Vagina (tissue), 2 donors: ENCODE measurements around the gene TTL. TPM values are rescaled to one million over a fixed set of nuclear protein-coding genes. Genes with fewer than 3 reads are reported as not detected.
A peak's percentile ranks its signal among the peaks of the same experiment; 100 is the strongest.
"Not testable (repeated sequence)": the region's sequence is repeated elsewhere in the genome, so short reads cannot be mapped to it uniquely, and the experiment has no call there.

Experiments
- DNase-seq, 2 donors: peaks; one replicate each; pipeline ENCODE4 v3.0.0-alpha.2; 2017; ENCODE audit errors: extremely low spot score in 2 of 2
- H3K27ac ChIP-seq: fragments of 200-600 bp; sonication (generic); one replicate; pipeline ENCODE4 v1.5.1; 2019
- H3K27me3 ChIP-seq: fragments of 200-600 bp; sonication (generic); one replicate; pipeline ENCODE4 v1.5.1; 2019
- H3K36me3 ChIP-seq, 2 donors: fragments of 200-600 bp; sonication (generic); one replicate each; pipeline ENCODE4 v1.5.1; 2017 to 2019
- H3K4me1 ChIP-seq: fragments of 200-600 bp; sonication (generic); one replicate; pipeline ENCODE4 v1.5.1; 2019
- H3K4me3 ChIP-seq, 2 donors: fragments of 200-600 bp; sonication (generic); 1 replicate in 1 of 2; 2 replicates in 1 of 2; pipeline ENCODE4 v1.5.1; 2016 to 2019
- H3K9me3 ChIP-seq: fragments of 200-600 bp; sonication (generic); one replicate; pipeline ENCODE4 v1.5.1; 2019
- CTCF ChIP-seq, 3 experiments: fragments of 450-650 bp in 2 of 3; fragments of 200-600 bp in 1 of 3; sonication (generic) in 1 of 3; IDR thresholded peaks; one replicate each; pipeline ENCODE4 v1.5.1; 2017 to 2019; ENCODE audit warnings: antibody characterized with exemption in 3 of 3, mild to moderate bottlenecking in 2 of 3, moderate library complexity in 2 of 3
- POLR2A ChIP-seq, 2 donors: fragments of 450-650 bp; IDR thresholded peaks; one replicate each; pipeline ENCODE4 v1.6.1; 2017; ENCODE audit warnings: antibody characterized with exemption in 2 of 2, mild to moderate bottlenecking in 2 of 2, moderate library complexity in 2 of 2
- POLR2AphosphoS5 ChIP-seq, 2 donors: sonication (generic); formaldehyde crosslinking; IDR thresholded peaks; one replicate each; pipeline ENCODE4 v1.9.0; 2017; ENCODE audit warnings: antibody characterized with exemption in 2 of 2, mild to moderate bottlenecking in 2 of 2, low read depth in 1 of 2; ENCODE audit not compliant: insufficient read depth in 1 of 2
- intact Hi-C: fragments of 100-400 bp; cut with DNase I; formaldehyde crosslinking; loops from one replicate; pipeline ENCODE4 v1.15.1; 2023
- total RNA-seq: library from RNA; depleted of rRNA; stranded (reverse); fragments of >200 nt; gene quantifications from one replicate; pipeline ENCODE4 v1.2.3, GENCODE V29; 2016

The TTL gene
- total RNA-seq = 11.0 TPM

DNA sequence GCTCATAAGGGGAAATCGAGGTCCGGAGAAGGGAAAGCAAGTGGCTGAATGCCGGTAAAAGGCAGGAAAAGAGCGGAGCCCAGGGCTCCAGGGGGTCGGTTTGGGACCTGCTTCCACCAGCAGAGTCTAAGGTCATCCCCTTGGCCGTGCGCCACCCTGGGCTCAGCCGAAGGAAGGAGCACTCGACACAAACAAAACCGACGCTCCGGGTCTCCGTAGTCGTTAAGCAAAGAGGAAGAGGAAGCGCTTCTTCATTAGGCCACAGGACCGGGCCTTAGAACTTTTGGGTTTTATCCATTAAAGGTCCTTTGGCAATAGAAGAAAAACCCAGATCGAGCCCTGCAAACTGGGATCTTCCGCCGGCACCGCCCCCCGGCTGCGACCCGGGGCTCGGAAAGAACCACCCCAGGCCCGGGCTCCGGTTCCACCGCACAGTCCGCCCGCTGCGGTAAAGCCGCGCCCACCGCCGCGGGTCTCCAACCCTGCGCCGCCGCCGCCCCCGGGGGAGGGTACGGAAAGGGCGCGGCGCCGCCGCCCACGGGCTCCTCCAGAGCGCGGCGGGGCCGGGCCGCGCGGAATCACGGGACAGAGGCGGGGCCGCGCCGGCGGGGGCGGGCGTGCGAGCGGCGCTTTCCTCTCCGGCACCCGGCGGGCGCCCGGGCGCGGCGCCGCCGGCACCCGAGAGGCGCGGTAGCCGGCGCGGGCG is at the start of gene TTL:
TSS of gene TTL (plus strand) at position 629 of the 706 bp plus-strand sequence. CDS start 189 bp downstream, outside the sequence.
- TF ChIP-seq POLR2A (IDR thresholded peaks at IDR 0.05) (peak in 1 of 2 donors; percentile 16), CTCF (IDR thresholded peaks at IDR 0.05) (no peak)
- Histone ChIP-seq H3K4me3 (peak within 1 kb of the TSS; percentile 73 to 75), H3K27me3 (no peaks in the 10 kb centered on the region), H3K9me3 (no peaks in the 10 kb centered on the region), H3K27ac (peak within 1 kb of the TSS; percentile 79), H3K4me1 (peaks cover 18% of the 10 kb centered on the region), H3K36me3 (no peaks in the 10 kb centered on the region)
- DNase-seq = no peak
- intact Hi-C loops = loop anchor here (10.0 kb wide), 1 partner anchor 103 kb away; the partner anchor contains the start of gene CHCHD5

GRCh38 chr2:112432390-112432734 is 49.6 kb upstream of the TTL start:
- Histone ChIP-seq H3K4me3 (peak overlapping the region; percentile 56 to 63), H3K27ac (peak overlapping the region; percentile 82)
- intact Hi-C loops = loop anchor here (10.0 kb wide), 1 partner anchor 178 kb away; the partner anchor contains the start of gene ZC3H8
- H3K9me3 ChIP-seq, DNase-seq, H3K27me3 ChIP-seq, H3K36me3 ChIP-seq, H3K4me1 ChIP-seq: not testable (repeated sequence)

- H3K9me3 ChIP-seq, H3K27me3 ChIP-seq, DNase-seq, H3K4me1 ChIP-seq, H3K36me3 ChIP-seq: not testable (repeated sequence)
- Histone ChIP-seq H3K27ac (peak overlapping the region; percentile 82), H3K4me3 (peak overlapping the region; percentile 56 to 63)
- intact Hi-C loops = loop anchor here (10.0 kb wide), 1 partner anchor 178 kb away; the partner anchor contains the start of gene ZC3H8
Measured at GRCh38 chr2:112432735-112433479, 49.0 kb upstream of the TTL start.

DNA sequence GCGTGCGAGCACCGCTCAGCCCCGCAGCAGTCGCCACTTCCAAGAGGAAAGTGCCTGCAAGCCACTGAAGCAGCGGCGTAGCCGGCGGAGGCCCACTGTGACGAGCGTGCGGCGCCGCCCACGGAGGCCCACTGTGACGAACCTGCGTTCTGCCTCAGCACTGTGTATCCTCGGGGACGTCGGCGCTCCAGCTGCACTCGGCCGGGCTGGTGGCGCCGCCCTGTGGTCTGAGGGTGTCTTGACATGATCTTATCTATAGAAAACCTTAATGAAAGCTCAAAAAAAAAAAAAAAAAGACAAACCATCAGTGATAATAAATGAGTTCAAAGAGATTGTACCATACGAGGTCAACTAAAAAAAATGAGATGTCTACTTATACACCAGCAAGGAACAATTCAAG is 48.5 kb upstream of the TTL start, which contains the start of gene RGPD8:
TSS of gene RGPD8 (minus strand) at position 166 of the 400 bp plus-strand sequence. CDS start 192 bp downstream, outside the sequence.
- intact Hi-C loops = loop anchor here (10.0 kb wide), 1 partner anchor 179 kb away; the partner anchor contains the start of gene ZC3H8
- peak; percentile 43 to 85 for DNase-seq

GRCh38 chr2:112433932-112434730 is 47.8 kb upstream of the TTL start:
- intact Hi-C loops = loop anchor here (10.0 kb wide), 1 partner anchor 179 kb away; the partner anchor contains the start of gene ZC3H8
- DNase-seq = peak; percentile 84 to 86
- Histone ChIP-seq H3K27me3 (no peaks in the 10 kb centered on the region), H3K4me1 (peaks cover 6% of the 10 kb centered on the region), H3K9me3 (no peaks in the 10 kb centered on the region), H3K4me3 (no peak overlapping the region), H3K27ac (no peak overlapping the region), H3K36me3 (no peaks in the 10 kb centered on the region)
- no peak for TF ChIP-seq POLR2A (IDR thresholded peaks at IDR 0.05)

More for the DNA sequence above, 48.5 kb upstream of the TTL start, which contains the start of gene RGPD8:
- not testable (repeated sequence) for H3K27me3 ChIP-seq, H3K4me1 ChIP-seq, H3K36me3 ChIP-seq, H3K9me3 ChIP-seq
- Histone ChIP-seq H3K4me3 (peak within 1 kb of the TSS; percentile 56 to 63), H3K27ac (peak within 1 kb of the TSS; percentile 82)
- TF ChIP-seq CTCF (IDR thresholded peaks at IDR 0.05) (peak in 2 of 3 experiments; percentile 41 to 42), POLR2AphosphoS5 (IDR thresholded peaks at IDR 0.05; ENCODE audit: insufficient read depth in 1 of 2, low read depth in 1 of 2) (peak in 1 of 2 donors; percentile 63)

DNA sequence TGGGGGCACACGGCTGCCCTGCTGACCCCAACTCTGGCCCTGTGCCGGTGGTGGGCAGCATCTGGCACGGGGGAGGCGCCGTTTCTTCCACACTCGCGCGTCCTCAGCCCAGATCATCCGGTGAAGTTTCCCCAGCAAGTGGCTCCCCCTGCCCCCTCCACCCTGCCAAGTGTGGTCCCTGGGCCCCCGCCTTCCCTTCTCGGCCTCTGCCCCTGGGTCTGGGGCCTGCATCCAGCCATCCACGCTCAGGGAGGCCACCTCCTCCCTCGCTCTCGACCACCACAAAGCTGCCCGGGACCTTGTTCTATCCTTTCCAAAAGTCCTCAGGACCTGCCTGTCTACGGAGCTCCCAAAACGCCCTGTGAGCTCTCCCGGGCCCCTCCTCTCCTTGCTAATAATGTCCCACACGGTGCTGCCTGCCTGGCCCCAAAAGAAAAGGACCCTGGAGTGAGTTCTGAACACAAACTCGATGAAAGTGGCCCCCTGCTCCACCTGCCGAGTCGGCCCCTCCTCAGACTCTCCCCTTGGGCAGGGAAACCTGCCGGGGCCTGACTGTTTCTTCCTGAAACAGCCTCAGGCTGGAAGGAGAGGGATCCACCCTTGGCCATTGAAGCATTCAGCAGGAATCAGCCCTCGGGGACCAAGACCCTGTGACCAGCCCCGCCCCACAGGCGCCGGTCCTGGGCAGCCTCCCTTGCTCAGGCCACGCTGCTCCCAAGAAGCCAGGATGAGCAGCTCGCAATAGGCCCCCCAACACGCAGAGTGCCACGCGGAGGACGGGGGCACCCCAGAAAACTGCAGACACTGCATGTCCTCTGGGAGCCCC is 46.9 kb upstream of the TTL start:
- intact Hi-C loops = loop anchor here (10.0 kb wide), 1 partner anchor 180 kb away; the partner anchor contains the start of gene ZC3H8
- not testable (repeated sequence) for H3K27ac ChIP-seq, H3K9me3 ChIP-seq, H3K4me3 ChIP-seq, H3K27me3 ChIP-seq, H3K36me3 ChIP-seq, H3K4me1 ChIP-seq
- peak; percentile 64 to 67 for DNase-seq

GRCh38 chr2:112435716-112436431 is 46.1 kb upstream of the TTL start:
- H3K4me1 ChIP-seq, H3K4me3 ChIP-seq, H3K9me3 ChIP-seq, H3K27ac ChIP-seq, H3K27me3 ChIP-seq, H3K36me3 ChIP-seq: not testable (repeated sequence)
- DNase-seq = peak in 1 of 2 donors; percentile 52
- intact Hi-C loops = loop anchor here (10.0 kb wide), 1 partner anchor 181 kb away; the partner anchor contains the start of gene ZC3H8

DNA sequence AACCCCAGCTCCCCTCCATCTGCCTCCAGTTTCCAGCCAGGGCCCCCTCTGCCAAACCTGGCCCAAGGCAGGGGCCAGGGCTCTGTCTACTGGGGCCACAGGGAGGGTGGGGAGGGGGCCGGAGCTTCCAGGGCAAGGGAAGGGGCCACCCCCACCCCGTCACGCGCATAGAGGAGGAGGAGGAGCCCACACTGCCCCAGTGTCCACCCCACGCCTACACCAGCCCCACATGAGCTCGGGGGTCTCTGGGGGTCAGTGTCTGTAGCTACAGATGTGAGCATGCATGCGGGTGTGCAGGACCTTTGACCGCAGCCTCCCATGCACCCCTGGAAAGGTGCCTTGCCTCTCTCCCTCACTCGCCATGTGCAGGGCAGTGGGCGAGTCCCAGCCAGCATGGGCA is 45.0 kb upstream of the TTL start:
- not testable (repeated sequence) for H3K9me3 ChIP-seq, H3K4me1 ChIP-seq, H3K4me3 ChIP-seq, H3K27me3 ChIP-seq, H3K27ac ChIP-seq, H3K36me3 ChIP-seq
- intact Hi-C loops = loop anchor here (10.0 kb wide), 1 partner anchor 182 kb away; the partner anchor contains the start of gene ZC3H8
- peak; percentile 74 to 77 for DNase-seq

- not testable (repeated sequence) for H3K4me1 ChIP-seq, H3K27me3 ChIP-seq, H3K4me3 ChIP-seq, H3K36me3 ChIP-seq, H3K27ac ChIP-seq, H3K9me3 ChIP-seq
- DNase-seq = peak; percentile 52 to 83
- intact Hi-C loops = loop anchor here (10.0 kb wide), 1 partner anchor 183 kb away; the partner anchor contains the start of gene ZC3H8
Measured at GRCh38 chr2:112437405-112437831, 44.5 kb upstream of the TTL start.
